ENCODE data around the gene LITAFD. TPM values are rescaled to one million over a fixed set of nuclear protein-coding genes. Genes with fewer than 3 reads are reported as not detected.

LITAFD gene
- total RNA-seq, 1 experiment from 2014 or later = not detected

- Histone ChIP-seq H4K20me1 (ENCODE audit: low read length) (peaks cover 19% of the 10 kb centered on the region), H3K9me2 (replicated peaks; ENCODE audit: low read length) (no peaks in the 10 kb centered on the region), H2AFZ (ENCODE audit: low read length) (no peak overlapping the region), H3K27me3 (ENCODE audit: low read length) (no peaks in the 10 kb centered on the region), H3K79me2 (ENCODE audit: low read length) (peaks cover 61% of the 10 kb centered on the region), H3K4me2 (ENCODE audit: low read length) (no peak overlapping the region), H3K27ac (ENCODE audit: low read length) (no peak overlapping the region), H3K4me3 (ENCODE audit: low read length) (no peak overlapping the region), H3K9me3 (ENCODE audit: low read length) (no peaks in the 10 kb centered on the region), H3K36me3 (ENCODE audit: low read depth, low read length) (no peaks in the 10 kb centered on the region), H3K9ac (ENCODE audit: low read length) (no peak overlapping the region), H3K4me1 (ENCODE audit: insufficient read depth, low read length) (peaks cover 8% of the 10 kb centered on the region; the same call in 1 of the 2 replicates), H3F3A (ENCODE audit: low read length, unreplicated experiment) (no peaks in the 10 kb centered on the region)
- ChIA-PET CTCF (no interaction called here), POLR2A (ENCODE audit: unreplicated experiment) (interaction anchor here (0.6 kb wide), 1 partner anchor 23 kb away, joined by 4 read pairs; no protein-coding TSS in a partner anchor)
- TF ChIP-seq CTCF (conservative IDR thresholded peaks at IDR 0.05; ENCODE audit: low read depth, low read length) = no peak
- TF ChIP-seq EZH2phosphoT487 (IDR thresholded peaks at IDR 0.05; ENCODE audit: borderline replicate concordance, low read length) = no peak
- TF ChIP-seq EZH2 (IDR thresholded peaks at IDR 0.05; ENCODE audit: low read length, unreplicated experiment) = no peak
- ATAC-seq = no peak
- BruUV-seq (replicated peaks) = no TSS peak
- intact Hi-C loops (cut with micrococcal nuclease) = no loop called here
- DNase-seq = no peak
Observed at GRCh38 chr16:8861563-8862308, 20.4 kb upstream of the LITAFD start.

- no peak overlapping the region for H2AFZ ChIP-seq (ENCODE audit: low read length)
- H3K79me2 ChIP-seq (ENCODE audit: low read length) = peaks cover 69% of the 10 kb centered on the region
- no peak overlapping the region for H3K4me3 ChIP-seq (ENCODE audit: low read length)
- BruUV-seq (replicated peaks) = no TSS peak
- no peaks in the 10 kb centered on the region for H3K9me3 ChIP-seq (ENCODE audit: low read length)
- intact Hi-C loops (cut with micrococcal nuclease) = no loop called here
- ATAC-seq = no peak
- no peak for DNase-seq
- no peaks in the 10 kb centered on the region for H3F3A ChIP-seq (ENCODE audit: low read length, unreplicated experiment)
- no peaks in the 10 kb centered on the region for H3K9me2 ChIP-seq (replicated peaks; ENCODE audit: low read length)
- no peak overlapping the region for H3K9ac ChIP-seq (ENCODE audit: low read length)
- POLR2A ChIA-PET (ENCODE audit: unreplicated experiment) = interaction anchor here (0.6 kb wide), 1 partner anchor 23 kb away, joined by 4 read pairs; no protein-coding TSS in a partner anchor
- H3K27me3 ChIP-seq (ENCODE audit: low read length) = no peaks in the 10 kb centered on the region
- no peak for TF ChIP-seq CTCF (conservative IDR thresholded peaks at IDR 0.05; ENCODE audit: low read depth, low read length)
- no peak for TF ChIP-seq EZH2 (IDR thresholded peaks at IDR 0.05; ENCODE audit: low read length, unreplicated experiment)
- TF ChIP-seq EZH2phosphoT487 (IDR thresholded peaks at IDR 0.05; ENCODE audit: borderline replicate concordance, low read length) = no peak
- peaks cover 8% of the 10 kb centered on the region; the same call in 1 of the 2 replicates for H3K4me1 ChIP-seq (ENCODE audit: insufficient read depth, low read length)
- H3K4me2 ChIP-seq (ENCODE audit: low read length) = no peak overlapping the region
- H4K20me1 ChIP-seq (ENCODE audit: low read length) = peaks cover 27% of the 10 kb centered on the region
- CTCF ChIA-PET = no interaction called here
- H3K27ac ChIP-seq (ENCODE audit: low read length) = no peak overlapping the region
- H3K36me3 ChIP-seq (ENCODE audit: low read depth, low read length) = no peaks in the 10 kb centered on the region
Observed at GRCh38 chr16:8862309-8863130, 19.6 kb upstream of the LITAFD start.

Data from PC-3 (cell line).